Nephron progenitor cell (in vitro differentiated cells): Measurements from ENCODE around the gene TEX13B.

Source experiments
- DNase-seq: peaks from one replicate; pipeline ENCODE4 v3.0.0; 2021
- H3K27ac Mint-ChIP-seq: 2 replicates; pipeline ENCODE4 v1.8.0; 2021; ENCODE audit warnings: mild to moderate bottlenecking, moderate library complexity, mixed read lengths
- H3K27me3 Mint-ChIP-seq: 2 replicates; pipeline ENCODE4 v1.8.0; 2021; ENCODE audit warnings: mild to moderate bottlenecking, low read depth, mixed read lengths; ENCODE audit not compliant: poor library complexity
- H3K36me3 Mint-ChIP-seq: 2 replicates; pipeline ENCODE4 v1.8.0; 2021; ENCODE audit warnings: low read depth, mixed read lengths
- H3K4me1 Mint-ChIP-seq: 2 replicates; pipeline ENCODE4 v1.8.0; 2021; ENCODE audit warnings: mixed read lengths
- H3K4me3 Mint-ChIP-seq: 2 replicates; pipeline ENCODE4 v1.8.0; 2021; ENCODE audit warnings: mild to moderate bottlenecking, moderate library complexity, mixed read lengths
- H3K9me3 Mint-ChIP-seq: 2 replicates; pipeline ENCODE4 v1.8.0; 2021; ENCODE audit warnings: mild to moderate bottlenecking, moderate library complexity, mixed read lengths
- TF ChIP-seq, protein P1 (sequence below): fragments of 200-600 bp; sonication (generic); IDR thresholded peaks from 2 replicates; pipeline ENCODE4 v1.5.0; 2021; ENCODE audit warnings: antibody characterized with exemption

Gene TEX13B

DNA sequence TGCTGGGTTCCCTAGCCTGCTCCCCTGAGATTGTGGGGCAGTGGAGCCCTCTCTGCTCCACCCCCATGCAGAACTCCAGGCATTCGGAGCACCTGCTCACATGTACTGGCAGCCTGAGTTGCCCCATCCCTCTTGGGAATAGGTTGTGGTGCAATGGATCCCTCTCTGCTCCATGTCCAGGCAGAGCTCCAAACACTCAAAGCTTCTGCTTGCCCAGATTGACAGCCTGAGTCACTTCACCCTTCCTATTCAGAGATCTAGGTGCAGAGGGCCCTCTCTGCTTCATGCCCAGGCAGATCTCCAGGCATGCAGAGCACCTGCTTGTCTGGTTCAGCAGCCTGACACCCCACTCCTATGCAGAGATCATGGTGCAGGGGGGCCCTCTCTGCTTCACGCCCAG, 18.6 kb upstream of the TEX13B start:
- H3K9me3 Mint-ChIP-seq: peaks cover 40% of the 10 kb centered on the region
- H3K4me1 Mint-ChIP-seq: no peaks in the 10 kb centered on the region
- no peak overlapping the region for H3K27ac Mint-ChIP-seq
- H3K4me3 Mint-ChIP-seq: no peak overlapping the region
- no peak for DNase-seq
- H3K27me3 Mint-ChIP-seq: peaks cover 3% of the 10 kb centered on the region
- TF ChIP-seq, protein P1, sequence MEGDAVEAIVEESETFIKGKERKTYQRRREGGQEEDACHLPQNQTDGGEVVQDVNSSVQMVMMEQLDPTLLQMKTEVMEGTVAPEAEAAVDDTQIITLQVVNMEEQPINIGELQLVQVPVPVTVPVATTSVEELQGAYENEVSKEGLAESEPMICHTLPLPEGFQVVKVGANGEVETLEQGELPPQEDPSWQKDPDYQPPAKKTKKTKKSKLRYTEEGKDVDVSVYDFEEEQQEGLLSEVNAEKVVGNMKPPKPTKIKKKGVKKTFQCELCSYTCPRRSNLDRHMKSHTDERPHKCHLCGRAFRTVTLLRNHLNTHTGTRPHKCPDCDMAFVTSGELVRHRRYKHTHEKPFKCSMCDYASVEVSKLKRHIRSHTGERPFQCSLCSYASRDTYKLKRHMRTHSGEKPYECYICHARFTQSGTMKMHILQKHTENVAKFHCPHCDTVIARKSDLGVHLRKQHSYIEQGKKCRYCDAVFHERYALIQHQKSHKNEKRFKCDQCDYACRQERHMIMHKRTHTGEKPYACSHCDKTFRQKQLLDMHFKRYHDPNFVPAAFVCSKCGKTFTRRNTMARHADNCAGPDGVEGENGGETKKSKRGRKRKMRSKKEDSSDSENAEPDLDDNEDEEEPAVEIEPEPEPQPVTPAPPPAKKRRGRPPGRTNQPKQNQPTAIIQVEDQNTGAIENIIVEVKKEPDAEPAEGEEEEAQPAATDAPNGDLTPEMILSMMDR: no peak
- H3K36me3 Mint-ChIP-seq: no peaks in the 10 kb centered on the region

DNA sequence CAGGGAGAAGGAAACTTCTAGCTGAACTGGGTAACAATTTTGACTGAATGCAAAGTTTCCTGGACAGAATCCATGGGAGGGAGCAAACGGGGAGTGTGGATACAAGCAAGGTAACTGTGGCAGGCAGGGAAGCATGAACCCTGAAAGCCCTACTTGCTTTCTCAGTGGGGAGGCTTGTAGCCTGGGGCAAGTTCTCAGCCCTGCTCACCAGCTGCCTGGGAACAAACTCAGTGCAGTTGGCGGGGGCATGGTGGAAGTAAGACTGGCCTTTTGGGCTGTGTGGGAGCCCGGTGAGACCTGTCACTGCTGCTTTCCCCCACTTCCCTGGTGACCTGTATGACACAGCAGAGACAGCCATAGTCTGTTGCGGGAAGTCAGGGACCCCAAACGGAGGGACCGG, 14.0 kb upstream of the TEX13B start:
- H3K9me3 Mint-ChIP-seq: peaks cover 38% of the 10 kb centered on the region
- TF ChIP-seq, protein P1: no peak
- peaks cover 3% of the 10 kb centered on the region for H3K27me3 Mint-ChIP-seq
- no peaks in the 10 kb centered on the region for H3K4me1 Mint-ChIP-seq
- no peak for DNase-seq
- H3K27ac Mint-ChIP-seq: no peak overlapping the region
- H3K4me3 Mint-ChIP-seq: no peak overlapping the region
- no peaks in the 10 kb centered on the region for H3K36me3 Mint-ChIP-seq

DNA sequence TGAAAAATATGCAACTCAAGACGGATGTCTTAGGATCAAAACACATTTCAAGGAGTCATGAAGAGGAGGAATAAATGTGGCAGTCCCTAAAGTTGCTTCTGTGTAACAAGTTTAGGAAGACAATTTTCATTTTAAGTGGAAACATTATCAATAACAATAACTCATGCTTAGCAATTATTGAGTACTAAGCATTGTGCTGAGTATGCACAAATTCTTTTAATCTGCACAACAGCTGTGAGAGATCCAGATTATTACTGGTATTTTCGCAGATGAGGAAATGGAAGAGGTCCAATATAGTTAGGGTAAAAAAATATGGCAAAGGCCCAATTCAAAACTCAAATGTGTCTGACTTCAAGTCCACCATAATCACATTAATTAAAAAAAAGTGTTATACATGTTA, 2.9 kb upstream of the TEX13B start:
- H3K27me3 Mint-ChIP-seq: no peaks in the 10 kb centered on the region
- no peaks in the 10 kb centered on the region for H3K36me3 Mint-ChIP-seq
- H3K4me3 Mint-ChIP-seq: no peak overlapping the region

DNA sequence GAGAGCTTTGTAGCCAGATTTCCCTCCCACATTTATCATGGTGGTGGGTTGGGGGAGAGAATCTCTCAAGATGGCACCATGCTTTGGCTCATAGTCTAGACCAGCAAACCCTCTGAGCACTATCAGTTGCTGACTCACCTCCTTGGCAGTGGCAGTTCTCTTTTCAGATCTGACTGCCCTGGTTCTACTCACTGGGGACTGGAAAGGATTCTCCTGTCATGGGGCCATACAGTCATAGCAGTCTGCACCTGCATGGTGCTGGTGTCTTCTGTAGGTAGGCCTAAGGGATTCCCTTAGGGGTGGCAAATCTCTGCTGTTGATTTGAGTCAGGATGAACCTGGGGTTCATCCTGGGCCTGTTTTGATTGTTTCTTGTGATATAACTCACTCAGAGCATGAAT, 2.6 kb downstream of the TEX13B start:
- peaks cover 6% of the 10 kb centered on the region for H3K4me1 Mint-ChIP-seq
- TF ChIP-seq, protein P1: no peak
- H3K4me3 Mint-ChIP-seq: no peak overlapping the region
- DNase-seq: no peak
- H3K27me3 Mint-ChIP-seq: no peaks in the 10 kb centered on the region
- H3K9me3 Mint-ChIP-seq: peaks cover 13% of the 10 kb centered on the region
- H3K36me3 Mint-ChIP-seq: no peaks in the 10 kb centered on the region
- no peak overlapping the region for H3K27ac Mint-ChIP-seq

More for the DNA sequence above, 2.9 kb upstream of the TEX13B start:
- TF ChIP-seq, protein P1: no peak
- no peak for DNase-seq
- Mint-ChIP-seq H3K27ac (no peak overlapping the region), H3K9me3 (peaks cover 37% of the 10 kb centered on the region), H3K4me1 (no peaks in the 10 kb centered on the region)

DNA sequence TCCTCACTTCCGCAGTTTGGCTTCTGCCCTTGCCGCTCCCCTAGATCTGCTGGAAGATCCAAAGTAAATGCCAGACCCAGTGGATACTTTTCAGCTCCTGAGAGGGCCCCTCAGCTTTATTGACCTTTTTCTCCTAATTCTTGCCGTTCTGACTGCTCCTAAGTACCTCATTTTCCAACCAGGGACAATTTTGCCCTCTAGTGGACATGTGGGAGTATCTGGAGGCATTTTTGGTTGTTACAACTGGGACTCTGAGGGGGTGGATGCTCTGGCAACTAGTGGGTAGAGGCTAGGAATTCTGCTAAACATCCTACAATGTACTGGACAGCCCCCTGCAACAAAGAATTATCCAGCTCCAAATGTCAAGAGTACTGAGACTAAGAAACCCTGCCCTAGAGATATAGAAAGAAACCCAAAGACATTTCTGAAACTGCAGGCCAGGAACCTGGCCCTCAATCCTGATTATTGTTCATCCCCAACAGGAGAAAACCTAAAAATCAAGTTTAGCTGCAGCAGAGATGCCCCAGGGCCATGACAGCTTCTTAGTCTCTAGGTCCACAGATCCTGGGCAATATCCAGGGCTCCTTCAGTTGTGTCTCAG, 3.4 kb downstream of the TEX13B start:
- peak overlapping the region; percentile 47 for H3K4me3 Mint-ChIP-seq
- H3K27me3 Mint-ChIP-seq: no peaks in the 10 kb centered on the region
- TF ChIP-seq, protein P1: peak; percentile 50
- no peaks in the 10 kb centered on the region for H3K36me3 Mint-ChIP-seq
- peak overlapping the region; percentile 82 for H3K27ac Mint-ChIP-seq
- DNase-seq: no peak
- H3K9me3 Mint-ChIP-seq: peaks cover 15% of the 10 kb centered on the region
- peaks cover 6% of the 10 kb centered on the region for H3K4me1 Mint-ChIP-seq

DNA sequence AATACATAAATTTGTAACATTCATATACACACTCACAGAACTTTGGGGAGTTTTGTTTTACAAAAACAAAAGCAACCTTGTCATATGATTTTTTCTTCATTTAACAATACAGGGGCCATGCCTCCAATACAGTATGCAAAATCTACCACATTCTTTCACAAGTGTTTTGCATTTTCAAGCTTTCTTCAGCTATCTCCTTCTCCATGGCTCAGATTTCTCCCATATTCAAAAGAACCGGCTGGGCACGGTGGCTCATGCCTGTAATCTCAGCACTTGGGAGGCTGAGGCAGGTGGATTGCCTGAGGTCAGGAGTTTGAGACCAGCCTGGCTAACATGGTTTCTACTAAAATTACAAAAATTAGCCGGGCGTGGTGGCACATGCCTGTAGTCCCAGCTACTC, 4.1 kb downstream of the TEX13B start:
- DNase-seq: no peak
- Mint-ChIP-seq H3K9me3 (peaks cover 16% of the 10 kb centered on the region), H3K27me3 (peaks cover 4% of the 10 kb centered on the region), H3K27ac (no peak overlapping the region), H3K4me3 (no peak overlapping the region), H3K36me3 (no peaks in the 10 kb centered on the region), H3K4me1 (peaks cover 6% of the 10 kb centered on the region)
- TF ChIP-seq, protein P1: no peak
